NCI-H1417 (cell line): Measurements from ENCODE around the gene RAET1G.
A peak's percentile ranks its signal among the peaks of the same experiment; 100 is the strongest.
"Not testable (repeated sequence)": the region's sequence is repeated elsewhere in the genome, so short reads cannot be mapped to it uniquely, and the experiment has no call there.

Experiments used
- DNase-seq, 3 experiments: peaks; one replicate each; lab custom pipeline; 2025; lab: John Stamatoyannopoulos, UW

RAET1G gene

GRCh38 chr6:149934249-149935156 lies 11.6 kb upstream of the RAET1G start:
- DNase-seq = peak; percentile 70 to 92 (median 81)

GRCh38 chr6:149933461-149933860 lies 10.5 kb upstream of the RAET1G start:
- peak in 1 of 3 experiments; percentile 40 for DNase-seq

GRCh38 chr6:149933036-149933435 lies 10.1 kb upstream of the RAET1G start:
- DNase-seq = no peak

GRCh38 chr6:149931501-149931900 lies 8.6 kb upstream of the RAET1G start:
- no peak for DNase-seq

GRCh38 chr6:149929422-149929821 lies 6.5 kb upstream of the RAET1G start:
- no peak for DNase-seq

GRCh38 chr6:149927025-149927424 lies 4.1 kb upstream of the RAET1G start:
- not testable (repeated sequence) for DNase-seq

- peak; percentile 78 to 94 (median 86) for DNase-seq
Measured at GRCh38 chr6:149925974-149926777, 3.3 kb upstream of the RAET1G start.

- DNase-seq = peak in 2 of 3 experiments; percentile 57 to 67
Measured at GRCh38 chr6:149925253-149925973, 2.5 kb upstream of the RAET1G start.

GRCh38 chr6:149924933-149925252 lies 2.0 kb upstream of the RAET1G start:
- no peak for DNase-seq

- no peak for DNase-seq
Measured at GRCh38 chr6:149924206-149924932, 1.4 kb upstream of the RAET1G start.

- DNase-seq = no peak
Measured at GRCh38 chr6:149923327-149923986, 536 bp upstream of the RAET1G start.

- DNase-seq = not testable (repeated sequence)
Measured at GRCh38 chr6:149922091-149922490, 830 bp downstream of the RAET1G start.

GRCh38 chr6:149921361-149921760 lies 1.6 kb downstream of the RAET1G start:
- no peak for DNase-seq

- DNase-seq = no peak
Measured at GRCh38 chr6:149919834-149920225, 3.1 kb downstream of the RAET1G start.

GRCh38 chr6:149919126-149919833 lies 3.6 kb downstream of the RAET1G start:
- not testable (repeated sequence) for DNase-seq

- DNase-seq = no peak
Measured at GRCh38 chr6:149918151-149918905, 4.6 kb downstream of the RAET1G start.

GRCh38 chr6:149917679-149918078 lies 5.2 kb downstream of the RAET1G start:
- no peak for DNase-seq

GRCh38 chr6:149915970-149916865 lies 6.7 kb downstream of the RAET1G start:
- DNase-seq = no peak
